Measurements from ENCODE around the gene EXOSC5.

Gene EXOSC5

GRCh38 chr19:41341669-41342490, 55.3 kb downstream of the EXOSC5 start:
- no peak for DNase-seq

GRCh38 chr19:41339936-41340335, 57.2 kb downstream of the EXOSC5 start:
- DNase-seq = no peak
